Astrocyte of the spinal cord (primary cell): ENCODE results near the gene ACOT2.
"Not testable (repeated sequence)": the region's sequence is repeated elsewhere in the genome, so short reads cannot be mapped to it uniquely, and the experiment has no call there.

Experiments
- DNase-seq: peaks from one replicate; pipeline ENCODE4 v3.0.0; 2011; ENCODE audit warnings: low read depth, low spot score
- H3K4me3 ChIP-seq: 2 replicates; pipeline ENCODE4 v1.5.1; 2011; ENCODE audit warnings: low read depth, mild to moderate bottlenecking, low read length, moderate library complexity
- CTCF ChIP-seq: IDR thresholded peaks from 2 replicates; pipeline ENCODE4 v1.5.1; 2012; ENCODE audit warnings: low read depth, mild to moderate bottlenecking, low read length, inconsistent platforms
- in situ Hi-C: cut with HindIII; loops from 2 replicates; pipeline ENCODE4 v1.10.0; 2017; ENCODE audit warnings: low sequenced_read_pairs

Gene ACOT2

GRCh38 chr14:73549889-73550524 is 19.0 kb upstream of the ACOT2 start:
- DNase-seq, in situ Hi-C loops, H3K4me3 ChIP-seq: not testable (repeated sequence)

- no peak for TF ChIP-seq CTCF
- in situ Hi-C loops, result no loop called here
- DNase-seq, result no peak
- H3K4me3 ChIP-seq, result no peak overlapping the region
Measured at GRCh38 chr14:73553845-73554244, 15.2 kb upstream of the ACOT2 start.

GRCh38 chr14:73557201-73557600 is 11.8 kb upstream of the ACOT2 start:
- in situ Hi-C loops, DNase-seq, H3K4me3 ChIP-seq: not testable (repeated sequence)

GRCh38 chr14:73558238-73558637 is 10.8 kb upstream of the ACOT2 start:
- in situ Hi-C loops, DNase-seq, H3K4me3 ChIP-seq: not testable (repeated sequence)

GRCh38 chr14:73562256-73562655 is 6.8 kb upstream of the ACOT2 start:
- in situ Hi-C loops, H3K4me3 ChIP-seq, DNase-seq: not testable (repeated sequence)

GRCh38 chr14:73562696-73563095 is 6.3 kb upstream of the ACOT2 start:
- in situ Hi-C loops, result not testable (repeated sequence)

GRCh38 chr14:73566431-73566830 is 2.6 kb upstream of the ACOT2 start:
- H3K4me3 ChIP-seq, in situ Hi-C loops, DNase-seq: not testable (repeated sequence)

More at GRCh38 chr14:73562696-73563095, 6.3 kb upstream of the ACOT2 start:
- not testable (repeated sequence) for DNase-seq, H3K4me3 ChIP-seq

- DNase-seq, H3K4me3 ChIP-seq, in situ Hi-C loops: not testable (repeated sequence)
Measured at GRCh38 chr14:73566935-73567334, 2.1 kb upstream of the ACOT2 start.

GRCh38 chr14:73567358-73567757 is 1.7 kb upstream of the ACOT2 start:
- DNase-seq, result no peak
- in situ Hi-C loops, result no loop called here

More at GRCh38 chr14:73567358-73567757, 1.7 kb upstream of the ACOT2 start:
- TF ChIP-seq CTCF, result no peak
- H3K4me3 ChIP-seq, result no peak overlapping the region
